Stimulated activated CD8-positive, alpha-beta memory T cell treated with anti-CD3 and anti-CD28 coated beads, Interleukin-4, amount 100 ng/mL, for 1 hour (primary cell): ENCODE measurements around the gene ZNF665.
"Not testable (repeated sequence)": the region's sequence is repeated elsewhere in the genome, so short reads cannot be mapped to it uniquely, and the experiment has no call there.

Source experiments
- DNase-seq, 2 donors: peaks; one replicate each; pipeline ENCODE4 v3.0.0-alpha.2; 2020; ENCODE audit warnings: low read depth in 2 of 2, low spot score in 1 of 2

Gene ZNF665

DNA sequence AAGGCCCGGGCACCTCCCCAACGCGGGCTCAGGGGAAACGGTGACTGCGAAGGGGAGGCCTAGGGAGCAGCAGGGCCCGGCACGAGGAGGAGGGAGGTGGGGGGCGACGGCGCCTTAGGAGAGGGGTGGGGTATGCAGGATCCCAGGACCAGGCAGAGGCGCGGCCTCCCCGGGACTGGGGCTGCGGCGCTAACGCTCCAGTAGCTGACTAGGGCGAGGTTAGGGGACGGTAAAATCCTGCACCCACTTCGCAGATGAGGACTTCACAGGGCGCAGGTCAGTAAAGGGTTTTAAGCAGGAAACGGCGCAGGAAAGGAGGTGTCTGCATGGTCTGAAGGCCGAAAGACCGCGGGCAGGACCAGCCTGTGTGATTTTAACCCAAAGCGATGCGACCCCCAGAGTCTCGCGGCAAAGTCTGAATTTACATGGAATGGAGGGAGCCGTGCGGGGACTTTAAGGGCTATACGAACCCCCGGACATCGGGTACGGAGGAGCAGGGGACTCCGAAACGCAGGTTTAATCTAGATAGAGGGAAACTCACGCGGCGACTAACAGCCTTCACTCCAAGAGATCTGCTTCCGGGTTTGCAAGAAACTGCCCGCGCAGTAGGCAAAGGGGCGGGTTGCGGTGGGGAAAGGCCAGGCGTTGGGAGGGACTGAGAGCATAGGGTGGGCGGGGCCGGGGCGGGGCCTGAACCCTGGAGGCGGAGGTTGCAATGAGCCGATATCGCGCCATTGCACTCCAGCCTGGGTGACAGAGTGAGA, at the start of gene ZNF665:
Gene ZNF665 (minus strand): TSS at position 588 of the 764 bp plus-strand sequence. CDS start 10,460 bp downstream, outside the sequence.
- DNase-seq, result peak; percentile 38 to 63

DNA sequence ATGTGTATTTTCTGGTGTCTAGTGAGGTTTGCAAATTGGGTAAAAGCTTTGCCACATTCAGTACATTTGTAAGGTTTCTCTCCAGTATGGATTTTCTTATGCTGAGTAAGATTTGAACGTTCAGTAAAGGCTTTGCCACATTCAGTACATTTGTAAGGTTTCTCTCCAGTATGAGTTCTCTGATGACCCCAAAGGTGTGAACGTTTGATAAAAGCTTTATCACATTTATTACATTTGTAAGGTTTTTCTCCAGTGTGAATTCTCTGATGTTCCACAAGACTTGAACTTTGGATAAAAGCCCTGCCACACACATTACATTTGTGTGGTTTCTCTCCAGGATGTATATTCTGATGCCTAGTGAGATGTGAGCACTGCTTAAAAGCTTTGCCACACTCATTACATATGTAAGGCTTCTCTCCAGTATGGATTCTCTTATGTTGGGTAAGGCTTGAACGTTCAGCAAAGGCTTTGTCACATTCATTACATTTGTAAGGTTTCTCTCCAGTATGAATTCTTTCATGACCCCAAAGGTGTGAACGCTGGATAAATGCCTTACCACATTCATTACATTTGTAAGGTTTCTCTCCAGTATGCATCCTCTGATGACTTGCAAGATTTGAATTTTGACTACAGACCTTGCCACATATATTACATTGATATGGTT, 44.1 kb upstream of the ZNF665 start:
- DNase-seq, result no peak

DNA sequence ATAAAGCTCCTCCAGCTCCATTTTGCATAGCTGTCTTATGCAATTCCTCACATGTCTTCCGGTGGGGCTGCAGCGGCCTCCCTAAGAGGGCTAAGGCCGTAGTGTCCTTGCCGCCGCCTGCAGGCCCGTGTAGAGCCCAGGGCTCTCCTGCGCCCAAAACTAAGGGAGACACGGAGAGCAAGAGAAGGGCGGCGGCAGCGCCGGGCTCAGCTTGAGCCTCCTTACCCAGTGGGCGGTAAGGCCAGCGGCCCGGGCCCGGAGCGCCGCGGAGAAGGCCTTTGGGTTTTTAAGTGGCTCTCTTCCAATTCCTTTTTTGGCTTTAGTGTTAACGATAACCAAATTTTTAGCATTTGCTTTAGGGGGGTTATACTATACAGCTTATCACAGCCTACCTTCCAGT, 31.4 kb upstream of the ZNF665 start:
- DNase-seq, result no peak

DNA sequence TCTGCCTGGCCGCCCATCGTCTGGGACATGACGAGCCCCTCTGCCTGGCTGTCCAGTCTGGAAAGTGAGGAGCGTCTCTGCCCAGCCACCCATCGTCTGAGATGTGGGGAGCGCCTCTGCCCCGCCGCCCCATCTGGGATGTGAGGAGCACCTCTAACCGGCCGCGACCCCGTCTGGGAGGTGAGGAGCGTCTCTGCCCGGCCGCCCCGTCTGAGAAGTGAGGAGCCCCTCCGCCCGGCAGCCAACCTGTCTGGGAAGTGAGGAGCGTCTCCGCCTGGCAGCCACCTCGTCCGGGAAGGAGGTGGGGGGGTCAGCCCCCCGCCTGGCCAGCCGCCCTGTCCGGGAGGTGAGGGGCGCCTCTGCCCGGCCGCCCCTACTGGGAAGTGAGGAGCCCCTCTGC, 29.6 kb upstream of the ZNF665 start:
- not testable (repeated sequence) for DNase-seq

DNA sequence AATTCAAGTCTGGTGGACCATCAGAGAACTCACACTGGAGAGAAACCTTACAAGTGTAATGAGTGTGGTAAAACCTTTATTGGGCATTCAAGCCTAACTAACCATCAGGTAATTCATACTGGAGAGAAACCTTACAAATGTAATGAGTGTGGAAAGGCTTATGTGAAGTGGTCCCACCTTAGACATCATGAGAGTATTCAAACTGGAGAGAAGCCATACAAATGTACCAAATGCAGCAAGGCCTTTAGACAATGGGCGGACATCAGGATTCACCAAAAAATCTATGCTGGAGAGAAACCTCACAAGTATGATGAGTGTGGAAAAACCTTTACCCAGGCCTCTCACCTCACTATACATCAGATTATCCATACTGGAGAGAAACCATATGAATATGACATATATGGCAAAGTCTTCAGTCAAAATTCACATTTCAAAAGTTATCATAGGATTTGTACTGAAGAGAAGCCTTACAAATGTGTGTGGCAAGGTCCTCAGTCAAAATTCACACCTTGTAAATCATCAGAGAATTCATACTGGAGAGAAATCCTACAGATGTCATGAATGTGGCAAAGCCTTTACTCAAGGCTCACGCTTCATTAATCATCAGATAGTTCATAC, 19.7 kb upstream of the ZNF665 start:
- no peak for DNase-seq

DNA sequence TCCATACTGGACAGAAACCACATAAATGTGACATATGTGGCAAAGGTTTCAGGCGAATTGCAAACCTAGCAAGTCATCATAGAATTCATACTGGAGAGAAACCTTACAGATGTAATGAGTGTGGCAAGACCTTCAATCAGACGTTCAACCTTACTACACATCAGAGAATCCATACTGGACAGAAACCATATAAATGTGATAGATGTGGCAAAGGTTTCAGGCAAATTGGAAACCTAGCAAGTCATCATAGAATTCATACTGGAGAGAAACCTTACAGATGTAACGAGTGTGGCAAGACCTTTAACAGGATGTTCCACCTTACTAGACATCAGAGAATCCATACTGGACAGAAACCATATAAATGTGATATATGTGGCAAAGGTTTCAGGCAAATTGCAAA, 18.4 kb upstream of the ZNF665 start:
- DNase-seq, result not testable (repeated sequence)

DNA sequence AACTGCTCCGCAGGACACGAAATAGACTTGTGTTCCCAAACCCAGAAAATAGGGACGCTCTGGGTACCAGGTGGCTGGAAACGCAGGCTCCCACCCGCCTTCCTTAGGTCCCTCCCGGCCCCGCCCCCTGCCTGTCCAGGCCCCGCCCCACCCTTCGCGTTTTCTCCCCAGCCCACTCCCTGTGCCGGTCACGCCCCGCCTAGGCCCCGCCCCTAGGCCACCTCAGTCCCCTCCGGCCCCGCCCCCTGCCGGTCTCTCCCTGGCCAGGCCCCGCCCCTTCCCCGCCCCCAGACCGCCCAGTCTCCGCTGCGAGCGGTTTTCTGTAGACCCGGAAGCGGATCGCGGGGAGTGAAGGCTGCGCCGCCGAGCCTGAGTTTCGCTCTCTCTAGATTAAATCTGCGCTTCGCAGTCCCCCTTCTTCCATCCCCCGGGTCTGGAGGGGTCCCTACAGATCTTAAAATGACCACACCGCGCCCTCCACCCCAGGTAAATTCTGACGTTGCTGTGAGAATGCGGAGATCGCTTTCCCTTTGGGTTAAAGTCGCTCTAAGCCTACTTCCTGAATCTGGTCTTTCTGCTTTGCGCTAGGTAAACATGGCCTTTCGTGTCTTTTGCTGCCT, 3.7 kb upstream of the ZNF665 start:
- peak; percentile 97 to 98 for DNase-seq

DNA sequence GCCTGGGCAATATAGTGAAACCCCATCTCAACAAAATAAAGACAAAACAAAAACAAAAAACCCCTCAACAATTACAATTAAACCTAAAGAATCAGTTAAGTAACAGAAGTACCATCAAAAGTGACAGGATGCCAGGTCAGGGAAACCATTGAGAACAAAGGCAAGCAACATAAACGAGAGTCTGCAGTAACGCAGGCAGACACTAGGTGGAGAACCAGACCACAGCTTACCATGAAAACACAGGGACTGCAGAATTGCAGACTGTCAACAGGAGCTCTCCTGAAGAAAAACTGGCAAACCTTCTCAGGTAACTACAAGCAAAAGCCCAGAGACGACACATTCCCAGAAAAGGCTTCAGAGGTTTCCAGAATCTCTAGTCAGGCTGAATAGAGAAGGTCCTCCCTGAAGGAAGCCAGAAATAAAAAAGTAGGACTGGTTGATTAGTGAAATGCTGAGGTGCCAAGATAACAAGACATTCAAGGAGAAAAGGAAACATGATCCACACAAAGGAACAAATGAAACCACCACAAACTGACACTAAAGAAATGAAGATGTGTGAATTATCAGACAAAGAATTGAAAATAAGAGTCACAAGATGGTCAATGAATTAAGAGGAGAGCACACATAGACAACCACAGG, 2.2 kb upstream of the ZNF665 start:
- DNase-seq, result peak; percentile 20 to 46

DNA sequence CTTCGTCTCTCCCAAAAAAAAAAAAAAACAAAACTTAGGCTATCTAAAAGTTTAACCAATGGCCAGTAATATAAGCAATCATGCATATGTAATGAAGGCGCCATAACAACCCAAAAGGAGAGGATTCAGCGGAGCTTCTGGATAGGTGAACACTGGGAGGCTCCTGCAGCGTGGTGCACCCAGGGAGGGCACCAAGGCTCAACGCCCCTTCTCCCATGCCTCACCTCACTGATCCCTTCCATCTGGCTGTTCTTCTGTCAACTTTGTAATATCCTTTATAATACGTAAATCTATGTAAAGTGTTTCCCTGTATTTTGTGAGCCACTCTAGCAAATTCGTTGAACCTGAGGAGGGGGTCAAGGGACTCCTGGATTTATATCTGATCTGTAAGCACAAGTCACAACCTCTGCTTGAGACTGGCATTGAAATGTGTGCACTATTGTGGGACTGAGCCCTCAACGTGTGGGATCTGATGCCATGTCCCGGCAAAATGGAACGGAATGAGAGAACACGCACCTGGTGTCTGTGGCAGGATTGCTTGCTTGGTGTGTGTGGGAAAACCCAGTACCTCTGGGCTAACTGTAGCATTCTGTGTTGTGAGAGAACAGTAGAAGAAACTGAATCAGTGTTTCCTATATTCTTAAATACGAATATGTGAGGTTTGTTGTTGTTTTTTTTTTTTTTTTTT, 521 bp upstream of the ZNF665 start:
- DNase-seq, result no peak

DNA sequence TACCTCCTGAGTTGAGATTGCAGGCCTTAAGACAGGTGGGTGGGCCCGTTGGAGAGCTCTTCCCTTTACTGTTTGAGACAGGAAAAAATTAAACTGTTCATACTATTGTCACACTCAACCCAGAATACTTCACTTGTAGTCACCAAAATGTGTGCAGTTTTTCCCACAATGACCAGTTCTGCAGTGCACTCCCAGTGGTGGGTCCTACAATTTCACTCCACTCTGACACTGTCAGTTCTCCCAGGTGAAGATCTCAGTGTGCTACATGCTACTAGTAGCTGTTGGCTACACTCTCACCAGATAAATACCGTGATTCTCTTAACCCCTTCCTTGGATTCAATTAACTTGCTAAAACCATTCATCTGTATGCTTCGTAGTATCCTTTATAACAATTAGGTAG, 2.9 kb downstream of the ZNF665 start:
- no peak for DNase-seq

DNA sequence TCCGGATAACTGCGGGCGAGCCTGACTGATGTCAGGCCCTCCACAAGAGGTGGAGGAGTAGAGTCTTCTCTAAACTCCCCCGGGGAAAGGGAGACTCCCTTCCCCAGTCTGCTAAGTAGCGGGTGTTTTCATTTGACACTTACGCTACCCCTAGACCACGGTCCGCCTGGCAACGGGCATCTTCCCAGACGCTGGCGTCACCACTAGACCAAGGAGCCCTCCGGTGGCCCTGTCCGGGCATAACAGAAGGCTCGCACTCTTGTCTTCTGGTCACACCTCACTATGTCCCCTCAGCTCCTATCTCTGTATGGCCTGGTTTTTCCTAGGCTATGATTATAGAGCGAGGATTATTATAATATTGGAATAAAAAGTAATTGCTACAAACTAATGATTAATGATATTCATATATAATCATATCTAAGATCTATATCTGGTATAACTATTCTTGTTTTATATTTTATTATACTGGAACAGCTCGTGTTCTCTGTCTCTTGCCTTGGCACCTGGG, 3.4 kb downstream of the ZNF665 start:
- DNase-seq, result not testable (repeated sequence)

DNA sequence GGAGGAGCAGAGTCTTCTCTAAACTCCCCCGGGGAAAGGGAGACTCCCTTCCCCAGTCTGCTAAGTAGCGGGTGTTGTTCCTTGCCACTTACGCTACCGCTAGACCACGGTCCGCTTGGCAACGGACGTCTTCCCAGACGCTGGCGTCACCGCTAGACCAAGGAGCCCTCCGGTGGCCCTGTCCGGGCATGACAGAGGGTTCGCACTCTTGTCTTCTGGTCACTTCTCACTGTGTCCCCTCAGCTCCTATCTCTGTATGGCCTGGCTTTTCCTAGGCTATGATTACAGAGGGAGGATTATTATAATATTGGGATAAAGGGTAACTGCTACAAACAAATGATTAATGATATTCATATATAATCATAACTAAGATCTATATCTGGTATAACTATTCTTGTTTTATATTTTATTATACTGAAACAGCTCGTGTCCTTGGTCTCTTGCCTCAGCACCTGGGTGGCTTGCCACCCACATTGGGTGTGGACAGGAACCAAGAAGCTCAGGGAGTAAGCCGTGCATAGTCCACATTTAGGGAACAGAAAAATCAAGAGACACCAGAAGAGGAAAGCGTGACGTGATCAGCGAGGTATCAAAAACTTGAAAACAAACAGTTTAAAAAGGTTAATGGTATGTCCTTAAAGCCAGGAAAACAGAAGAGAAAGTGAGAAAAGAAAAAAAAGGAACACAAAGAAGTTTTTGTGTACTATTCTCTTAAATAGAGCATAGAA, 7.8 kb downstream of the ZNF665 start:
- not testable (repeated sequence) for DNase-seq

DNA sequence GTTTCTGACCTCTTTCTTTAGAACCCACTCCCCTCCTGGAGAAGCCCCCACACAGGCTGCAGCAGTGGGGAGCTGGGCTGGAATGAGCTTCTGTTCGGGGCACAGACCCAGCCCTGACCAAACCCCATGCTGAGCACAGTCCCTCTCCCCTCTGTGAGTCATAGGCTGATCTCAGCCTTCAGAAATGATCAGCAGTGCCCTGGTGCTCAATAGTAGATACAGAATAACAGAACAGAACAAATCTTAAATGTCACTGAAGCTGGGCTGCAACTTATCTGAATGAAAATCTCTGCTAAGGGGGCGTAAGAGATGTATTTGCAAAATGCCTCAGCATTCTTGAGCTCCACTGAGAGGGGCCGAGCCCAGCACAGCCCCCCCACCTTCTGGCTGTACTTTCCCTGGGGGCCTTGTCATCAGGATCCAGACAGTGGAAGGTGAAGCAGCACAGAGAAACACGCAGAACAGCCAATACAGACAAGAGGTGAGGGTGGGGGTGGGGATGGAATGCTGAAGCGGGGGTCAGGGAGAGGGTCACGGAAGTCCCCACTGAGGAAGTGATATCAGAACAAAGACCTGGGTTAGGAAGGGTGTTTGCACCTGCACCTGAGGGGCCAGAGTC, 9.9 kb downstream of the ZNF665 start:
- DNase-seq, result no peak

DNA sequence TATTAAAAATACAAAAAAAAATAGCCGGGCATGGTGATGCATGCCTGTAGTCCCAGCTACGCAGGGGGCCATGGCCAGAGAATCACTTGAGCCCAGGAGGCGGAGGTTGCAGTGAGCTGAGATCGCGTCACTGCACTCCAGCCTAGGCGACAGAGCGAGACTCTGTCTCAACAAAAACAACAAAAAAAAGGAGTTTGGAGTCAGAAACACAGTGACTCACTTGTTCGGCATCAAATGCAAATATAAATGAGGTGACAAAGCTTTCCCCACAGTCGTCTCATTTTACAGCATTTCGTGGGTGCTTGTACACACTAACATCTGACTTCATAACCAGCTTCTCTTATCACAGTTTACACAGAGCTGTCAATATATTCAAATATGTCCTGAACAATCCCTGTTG, 11.0 kb downstream of the ZNF665 start:
- no peak for DNase-seq

DNA sequence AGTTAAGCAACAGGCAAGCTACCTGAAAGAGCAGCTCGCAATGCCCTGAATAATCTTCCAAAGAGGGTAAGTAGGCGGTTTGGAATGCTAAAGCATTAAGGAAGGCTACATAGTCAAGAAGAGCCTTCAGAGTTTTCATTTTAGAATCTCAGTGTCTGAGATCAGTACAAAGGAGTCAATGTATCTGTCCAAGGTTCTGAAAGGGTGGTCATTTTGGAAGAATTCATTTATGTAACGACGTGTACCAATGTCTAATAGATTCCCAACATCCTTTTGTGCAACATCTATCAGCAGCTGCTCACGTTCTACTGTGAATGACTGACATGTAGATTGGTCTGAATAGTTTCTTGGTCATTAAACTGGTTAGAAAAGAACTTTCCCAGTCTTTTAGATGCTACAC, 15.2 kb downstream of the ZNF665 start:
- DNase-seq, result no peak

DNA sequence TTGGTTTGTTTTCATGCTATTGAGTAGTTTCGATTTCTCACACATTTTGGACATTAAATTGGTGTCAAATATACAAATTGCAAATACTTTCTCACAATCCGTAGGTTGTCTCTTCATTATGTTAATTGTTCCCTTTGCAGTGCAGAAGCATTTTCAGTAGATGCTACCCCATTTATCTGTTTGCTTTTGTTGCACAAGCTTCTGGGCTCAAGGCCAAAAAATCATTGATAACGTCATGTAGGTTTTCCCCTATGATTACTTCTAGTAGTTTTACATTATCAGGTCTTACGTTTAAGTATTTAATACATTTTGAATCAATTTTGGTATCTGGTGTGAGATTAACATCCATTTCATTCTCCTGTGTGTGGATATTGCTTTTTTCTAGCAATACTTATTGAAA, 20.3 kb downstream of the ZNF665 start:
- DNase-seq, result no peak

DNA sequence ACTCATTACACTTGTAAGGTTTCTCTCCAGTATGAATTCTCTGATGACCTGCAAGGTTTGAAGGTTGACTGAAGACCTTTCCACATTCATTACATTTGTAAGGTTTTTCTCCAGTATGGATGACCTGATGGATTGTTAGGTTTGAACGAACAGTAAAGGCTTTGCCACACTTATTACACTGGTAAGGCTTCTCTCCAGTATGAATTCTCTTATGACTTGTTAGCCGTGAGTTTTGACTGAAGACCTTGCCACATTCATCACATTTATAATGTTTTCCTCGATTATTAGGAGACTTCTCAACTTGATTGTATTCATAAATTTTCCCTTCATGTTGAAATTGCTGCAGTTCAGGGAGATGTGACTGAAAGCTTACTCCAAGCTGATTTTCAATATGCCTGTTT, 27.5 kb downstream of the ZNF665 start:
- no peak for DNase-seq

DNA sequence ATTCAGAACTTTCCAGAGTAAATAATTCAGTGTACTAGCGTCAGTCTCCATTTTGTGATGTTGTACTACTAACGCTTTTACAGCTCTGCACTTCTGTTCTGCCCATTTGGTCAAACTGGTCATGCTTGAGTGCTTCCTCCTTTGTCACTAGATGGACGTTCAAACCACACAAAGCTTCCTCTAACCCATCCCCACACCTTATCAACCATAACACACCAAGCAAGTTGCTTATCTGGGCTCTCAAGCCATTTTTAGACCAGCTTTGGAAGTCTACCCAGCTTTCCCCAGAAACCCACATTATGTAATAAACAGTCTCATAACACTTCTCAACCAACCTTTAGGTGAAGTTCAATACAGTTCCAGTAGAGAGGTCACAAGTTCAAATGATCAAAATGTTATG, 32.0 kb downstream of the ZNF665 start:
- no peak for DNase-seq

DNA sequence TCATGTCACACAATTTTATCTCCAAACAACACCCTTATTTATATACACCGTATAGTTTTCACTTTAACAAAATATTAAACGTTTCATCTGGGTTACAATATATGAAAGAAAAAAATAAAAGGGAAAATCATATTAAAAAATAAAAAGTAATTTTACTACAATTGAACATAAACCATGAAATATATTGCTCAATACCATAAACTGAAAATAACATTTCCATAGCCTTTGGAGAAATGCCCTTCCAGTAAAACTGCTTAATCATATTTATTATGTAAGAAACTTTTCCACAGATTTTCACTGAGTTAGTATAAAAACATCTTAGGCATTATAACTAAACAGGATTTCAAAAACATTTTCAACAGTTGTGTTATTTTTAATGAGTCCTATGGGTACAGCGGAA, 32.8 kb downstream of the ZNF665 start:
- DNase-seq, result no peak
